GM12878 (cell line): ENCODE data around the gene POU2AF2. TPM values are rescaled to one million over a fixed set of nuclear protein-coding genes. Genes with fewer than 3 reads are reported as not detected.

Experiments used
- ATAC-seq: fragments of 200-7000 bp; cut with Tn5 transposase; 3 replicates; pipeline ENCODE4 v1.9.1; 2020; ENCODE audit warnings: mild to moderate bottlenecking, moderate library complexity
- BruUV-seq: library from RNA; stranded (reverse); fragments of 400-500 nt; replicated peaks from 2 replicates; lab custom pipeline; 2021; lab: Mats Ljungman, UMichigan
- CTCF ChIA-PET: fragments of 300-600 bp; sonication (Branson Sonifier 250); formaldehyde crosslinking; extraction: SDS; loops from one replicate; lab custom pipeline; 2021; ENCODE audit warnings: inconsistent platforms; lab: Yijun Ruan, JAX
- POLR2A ChIA-PET: fragments of 350-600 bp; formaldehyde crosslinking; extraction: SDS; loops from one replicate; lab custom pipeline; 2021; ENCODE audit warnings: inconsistent platforms; lab: Charles Lee
- RAD21 ChIA-PET: fragments of 300-600 bp; sonication (Branson Sonifier 250); formaldehyde crosslinking; loops from one replicate; lab custom pipeline; 2023; ENCODE audit warnings: antibody characterized with exemption; ENCODE audit not compliant: unreplicated experiment; lab: Charles Lee
- SMC1A ChIA-PET: fragments of 300-600 bp; sonication (Branson Sonifier 250); formaldehyde crosslinking; loops from one replicate; lab custom pipeline; 2023; ENCODE audit not compliant: unreplicated experiment, uncharacterized antibody; lab: Charles Lee
- DNase-seq: peaks from one replicate; pipeline ENCODE4 v3.0.0-alpha.2; 2011; ENCODE audit warnings: low read depth, low spot score
- FAIRE-seq: peaks from 3 replicates; lab custom pipeline; 2011; peaks lifted over from hg19 to GRCh38; lab: Jason Lieb, UNC
- H2AFZ ChIP-seq: 2 replicates; pipeline ENCODE4 v1.6.0; 2011; ENCODE audit warnings: low read depth, low read length, control low read depth; ENCODE audit not compliant: control insufficient read depth
- H3K27ac ChIP-seq: 2 replicates; pipeline ENCODE4 v1.5.1; 2011; ENCODE audit warnings: control low read depth; ENCODE audit not compliant: control insufficient read depth, insufficient read depth
- H3K27me3 ChIP-seq, 2 experiments: replicated peaks in 1 of 2; 2 replicates each; pipeline versions ENCODE4 v1.6.0 to v1.6.1; 2011; ENCODE audit warnings: low read length in 1 of 2; ENCODE audit not compliant: control insufficient read depth in 2 of 2, insufficient read depth in 2 of 2
- H3K36me3 ChIP-seq, 2 experiments: 2 replicates each; pipeline ENCODE4 v1.5.1; 2011; ENCODE audit warnings: low read length in 1 of 2; ENCODE audit not compliant: control insufficient read depth in 2 of 2, insufficient read depth in 2 of 2
- H3K4me1 ChIP-seq: 2 replicates; pipeline ENCODE4 v1.6.1; 2011; ENCODE audit warnings: mild to moderate bottlenecking, low read length, moderate library complexity, mixed read lengths; ENCODE audit not compliant: control insufficient read depth, insufficient read depth
- H3K4me2 ChIP-seq: 2 replicates; pipeline ENCODE4 v1.6.0; 2011; ENCODE audit warnings: control low read depth; ENCODE audit not compliant: control insufficient read depth, insufficient read depth
- H3K4me3 ChIP-seq: fragments of 200-600 bp; sonication (generic); 2 replicates; pipeline ENCODE4 v1.5.1; 2016
- H3K79me2 ChIP-seq: 2 replicates; pipeline ENCODE4 v1.6.0; 2011; ENCODE audit warnings: low read length; ENCODE audit not compliant: control insufficient read depth, insufficient read depth
- H3K9ac ChIP-seq: 2 replicates; pipeline ENCODE4 v1.8.0; 2011; ENCODE audit warnings: low read length, control low read depth, mixed read lengths; ENCODE audit not compliant: control insufficient read depth, insufficient read depth
- H3K9me3 ChIP-seq: replicated peaks from 3 replicates; pipeline ENCODE4 v1.5.1; 2011; ENCODE audit warnings: mild to moderate bottlenecking, low read length; ENCODE audit not compliant: control insufficient read depth, insufficient read depth
- H4K20me1 ChIP-seq: 2 replicates; pipeline ENCODE4 v1.6.0; 2011; ENCODE audit not compliant: control insufficient read depth, insufficient read depth
- IRF5 ChIP-seq: fragments of 450-650 bp; IDR thresholded peaks from 2 replicates; pipeline ENCODE4 v1.6.1; 2017; ENCODE audit warnings: borderline replicate concordance
- MEF2B ChIP-seq: fragments of 450-650 bp; IDR thresholded peaks from 2 replicates; pipeline ENCODE4 v1.6.1; 2018; ENCODE audit warnings: mild to moderate bottlenecking, moderate library complexity; ENCODE audit not compliant: partially characterized antibody, poor library complexity, severe bottlenecking
- MTA2 ChIP-seq: fragments of 450-650 bp; IDR thresholded peaks from 2 replicates; pipeline ENCODE4 v1.6.1; 2016; ENCODE audit warnings: low read depth, mild to moderate bottlenecking, moderate library complexity
- NR2F1 ChIP-seq: fragments of 450-650 bp; conservative IDR thresholded peaks from 2 replicates; pipeline ENCODE4 v1.6.1; 2017; ENCODE audit warnings: mild to moderate bottlenecking
- SP1 ChIP-seq: IDR thresholded peaks from one replicate; pipeline ENCODE4 v1.6.1; 2011; ENCODE audit warnings: low read depth, low read length
- STAT1 ChIP-seq: fragments of 450-650 bp; conservative IDR thresholded peaks from 2 replicates; pipeline ENCODE4 v1.6.1; 2014; ENCODE audit warnings: antibody characterized with exemption, mild to moderate bottlenecking
- TCF12 ChIP-seq: IDR thresholded peaks from 2 replicates; pipeline ENCODE4 v1.6.1; 2011; ENCODE audit warnings: low read depth, mild to moderate bottlenecking, low read length
- YY1 ChIP-seq: IDR thresholded peaks from 2 replicates; pipeline ENCODE4 v1.6.1; 2011; ENCODE audit warnings: low read depth, mild to moderate bottlenecking, low read length
- WGBS: methylation state at CpG from one replicate; pipeline ENCODE4 v1.1.6; 2016; ENCODE audit warnings: low lambda C conversion rate; ENCODE audit not compliant: insufficient replicate concordance, insufficient coverage; ENCODE audit errors: missing lambda C conversion rate; 5-methylcytosine and 5-hydroxymethylcytosine counted together
- in situ Hi-C: fragments of 300-500 bp; cut with MboI; formaldehyde crosslinking; loops from 9 replicates; pipeline ENCODE4 v1.14.3; 2018; ENCODE audit warnings: mixed read lengths
- intact Hi-C: fragments of 100-400 bp; cut with micrococcal nuclease; formaldehyde crosslinking; loops from one replicate; pipeline ENCODE4 v1.14.2; 2022; ENCODE audit not compliant: unreplicated experiment
- polyA plus RNA-seq, 11 experiments: library from polyadenylated mRNA; depleted of rRNA in 4 of 11; unstranded in 6 of 11; stranded (reverse) in 5 of 11; fragments of >200 nt; fragmentation: Nextera tagmentation in 4 of 11; fragmentation: Illumina TruSeq in 1 of 11; extraction: Ambion mirVana in 4 of 11; extraction: Trizol in 1 of 11; gene quantifications; 1 replicate in 1 of 11; 2 replicates in 10 of 11; pipeline versions ENCODE4 v1.2.1 to v1.2.3, GENCODE V29; 2011 to 2016; ENCODE audit warnings: inconsistent platforms in 2 of 11, missing spikeins in 2 of 11, low read depth in 1 of 11
- total RNA-seq, 4 experiments: library from RNA; depleted of rRNA in 3 of 4; stranded (reverse); fragments of >200 nt in 3 of 4; fragmentation: Illumina TruSeq in 1 of 4; extraction: Trizol in 1 of 4; gene quantifications; 2 replicates each; pipeline versions ENCODE4 v1.2.1 to v1.2.3, GENCODE V29; 2013 to 2021

The POU2AF2 gene
- total and polyA plus RNA-seq, 10 of the 15 experiments (the other 5 are each of a cell fraction or from before 2014, with no cell fraction given) = not detected

- no TSS peak for BruUV-seq
- no peak overlapping the region for H3K27ac ChIP-seq
- RAD21 ChIA-PET = no interaction called here
- H3K79me2 ChIP-seq = no peaks in the 10 kb centered on the region
- FAIRE-seq = no peak
- TF ChIP-seq SP1 (no peak), TCF12 (no peak), STAT1 (no peak), IRF5 (no peak), MTA2 (peak; percentile 78), MEF2B (peak; percentile 57), NR2F1 (peak; percentile 64), YY1 (no peak)
- no peak for DNase-seq
- no peak for ATAC-seq
- no peaks in the 10 kb centered on the region for H3K36me3 ChIP-seq
- no peaks in the 10 kb centered on the region; the same call in 1 of the 2 replicates for H3K4me1 ChIP-seq
- H3K4me3 ChIP-seq = no peak overlapping the region
- in situ Hi-C loops = no loop called here
- H3K9me3 ChIP-seq = no peaks in the 10 kb centered on the region
- POLR2A ChIA-PET = no interaction called here
- CTCF ChIA-PET = interaction anchor here (0.5 kb wide), 1 partner anchor 802 kb away, joined by 3 read pairs; no protein-coding TSS in a partner anchor
- intact Hi-C loops = no loop called here
- H3K4me2 ChIP-seq = no peak overlapping the region
- H3K27me3 ChIP-seq = peaks cover 0 to 4% of the 10 kb centered on the region in 2 experiments; a peak in 1 of 4 replicates
- SMC1A ChIA-PET = no interaction called here
- H3K9ac ChIP-seq = no peak overlapping the region
- H4K20me1 ChIP-seq = no peaks in the 10 kb centered on the region
- no peak overlapping the region for H2AFZ ChIP-seq
- WGBS = 0% methylated on average over 3 of the region's 3 CpGs
Observed at GRCh38 chr11:111200010-111200534, 45.5 kb upstream of the POU2AF2 start.
